GM23248 (cell line): Measurements from ENCODE around the gene C6orf62. TPM values are rescaled to one million over a fixed set of nuclear protein-coding genes. Genes with fewer than 3 reads are reported as not detected.
"Not testable (repeated sequence)": the region's sequence is repeated elsewhere in the genome, so short reads cannot be mapped to it uniquely, and the experiment has no call there.

ENCODE experiments used
- DNase-seq: peaks from one replicate; pipeline ENCODE4 v3.0.0-alpha.2; 2015
- H2AFZ ChIP-seq: fragments of 200-600 bp; sonication (generic); 2 replicates; pipeline ENCODE4 v1.6.1; 2016; ENCODE audit warnings: antibody characterized with exemption
- H3F3A ChIP-seq: fragments of 200-600 bp; sonication (generic); 2 replicates; pipeline ENCODE4 v1.6.1; 2016; ENCODE audit warnings: mild to moderate bottlenecking, antibody characterized with exemption, mixed run types; ENCODE audit not compliant: insufficient read depth
- H3K27ac ChIP-seq: fragments of 200-600 bp; sonication (generic); 2 replicates; pipeline ENCODE4 v1.5.1; 2016; ENCODE audit warnings: mild to moderate bottlenecking
- H3K27me3 ChIP-seq: fragments of 200-600 bp; sonication (generic); replicated peaks from 2 replicates; pipeline ENCODE4 v1.6.1; 2016; ENCODE audit warnings: mild to moderate bottlenecking; ENCODE audit not compliant: insufficient read depth
- H3K36me3 ChIP-seq: fragments of 200-600 bp; sonication (generic); 2 replicates; pipeline ENCODE4 v1.6.1; 2016; ENCODE audit warnings: low read depth, mild to moderate bottlenecking
- H3K4me1 ChIP-seq: fragments of 200-600 bp; sonication (generic); 2 replicates; pipeline ENCODE4 v1.6.1; 2016; ENCODE audit warnings: mild to moderate bottlenecking; ENCODE audit not compliant: insufficient read depth
- H3K4me2 ChIP-seq: fragments of 200-600 bp; sonication (generic); one replicate; pipeline ENCODE4 v1.6.1; 2016; ENCODE audit warnings: mild to moderate bottlenecking; ENCODE audit not compliant: unreplicated experiment
- H3K4me3 ChIP-seq: fragments of 200-600 bp; sonication (generic); 2 replicates; pipeline ENCODE4 v1.5.1; 2016; ENCODE audit warnings: mild to moderate bottlenecking
- H3K79me2 ChIP-seq: fragments of 200-600 bp; sonication (generic); 2 replicates; pipeline ENCODE4 v1.6.1; 2016; ENCODE audit warnings: mild to moderate bottlenecking; ENCODE audit not compliant: insufficient read depth
- H3K9ac ChIP-seq: fragments of 200-600 bp; sonication (generic); 2 replicates; pipeline ENCODE4 v1.6.1; 2016; ENCODE audit warnings: mild to moderate bottlenecking
- H3K9me2 ChIP-seq: fragments of 200-600 bp; sonication (generic); 2 replicates; pipeline ENCODE4 v1.6.1; 2016; ENCODE audit warnings: mixed run types, mild to moderate bottlenecking, moderate library complexity; ENCODE audit not compliant: insufficient read depth
- H3K9me3 ChIP-seq: fragments of 200-600 bp; sonication (generic); one replicate; pipeline ENCODE4 v1.6.1; 2017; ENCODE audit warnings: low read depth
- H4K20me1 ChIP-seq: fragments of 200-600 bp; sonication (generic); 2 replicates; pipeline ENCODE4 v1.6.0; 2016; ENCODE audit not compliant: insufficient read depth
- EZH2 ChIP-seq: fragments of 200-600 bp; sonication (generic); IDR thresholded peaks from 2 replicates; pipeline ENCODE4 v1.6.1; 2018; ENCODE audit warnings: antibody characterized with exemption, mild to moderate bottlenecking; ENCODE audit not compliant: insufficient read depth, poor library complexity, severe bottlenecking
- EZH2phosphoT487 ChIP-seq: fragments of 200-600 bp; sonication (generic); IDR thresholded peaks from 2 replicates; pipeline ENCODE4 v1.6.1; 2018; ENCODE audit warnings: antibody characterized with exemption, moderate library complexity, mild to moderate bottlenecking, low read depth; ENCODE audit not compliant: insufficient read depth
- WGBS, 2 experiments: methylation state at CpG; one replicate each; pipeline ENCODE4 v1.1.6; 2015 to 2017; ENCODE audit warnings: low lambda C conversion rate in 2 of 2, low coverage in 1 of 2; ENCODE audit errors: missing lambda C conversion rate in 2 of 2; 5-methylcytosine and 5-hydroxymethylcytosine counted together
- in situ Hi-C: fragments of 300-500 bp; cut with MboI; formaldehyde crosslinking; loops from 2 replicates; pipeline ENCODE4 v1.15.0; 2020
- polyA plus RNA-seq: library from polyadenylated mRNA; unstranded; fragments of >200 nt; fragmentation: Nextera tagmentation; extraction: Ambion mirVana; gene quantifications from 2 replicates; pipeline ENCODE4 v1.2.1, GENCODE V29; 2016
- total RNA-seq: library from RNA; depleted of rRNA; stranded (reverse); fragments of >200 nt; shearing (Covaris generic); gene quantifications from 2 replicates; pipeline ENCODE4 v1.2.3, GENCODE V29; 2014

C6orf62 gene
- total and polyA plus RNA-seq, 2 experiments from 2014 or later = 107 to 307 TPM

DNA sequence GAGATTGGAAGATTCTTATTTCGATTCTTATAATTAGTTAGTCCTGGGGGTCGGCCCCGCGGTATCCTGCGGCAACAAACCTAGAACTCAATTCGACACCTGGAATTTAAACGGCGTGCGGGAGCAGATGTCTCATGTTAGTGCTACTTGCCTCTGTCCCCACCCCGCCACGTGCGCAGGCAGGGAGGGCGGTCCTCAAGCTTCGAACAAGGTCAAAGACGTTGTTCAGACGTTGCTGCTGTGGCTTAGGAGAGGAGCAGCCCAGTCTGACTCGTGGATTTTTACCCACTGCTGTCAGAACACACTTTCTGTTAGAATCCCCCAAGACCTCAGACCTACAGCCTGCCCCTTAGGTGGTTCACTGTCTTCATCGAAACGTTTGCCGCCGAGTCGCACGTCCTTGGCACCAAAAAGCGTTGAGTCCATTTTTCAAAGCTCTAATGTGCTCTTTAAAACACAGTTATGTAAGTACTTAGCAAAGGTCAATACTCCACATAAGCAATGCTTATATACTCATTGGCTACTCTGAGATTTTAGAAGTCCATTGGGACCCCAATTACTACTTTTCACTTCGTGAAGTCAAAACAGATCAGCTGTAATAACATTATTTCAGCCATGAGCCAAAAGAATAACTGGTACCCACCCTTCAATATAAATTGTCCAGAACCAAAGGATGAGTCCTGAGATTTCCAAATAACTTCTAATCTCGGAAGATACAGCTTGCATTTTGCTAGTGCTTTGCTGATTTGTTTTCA lies 2.7 kb upstream of the C6orf62 start:
- peak; percentile 92 for DNase-seq

GRCh38 chr6:24720604-24721460 lies 1.9 kb upstream of the C6orf62 start:
- Histone ChIP-seq H3K4me2 (peak overlapping the region; percentile 99), H3K4me3 (peak overlapping the region; percentile 97), H3K9ac (peak overlapping the region; percentile 100), H3K9me2 (no peaks in the 10 kb centered on the region), H3F3A (peaks cover 28% of the 10 kb centered on the region), H3K27me3 (no peaks in the 10 kb centered on the region), H4K20me1 (peaks cover 31% of the 10 kb centered on the region), H3K36me3 (peaks cover 17% of the 10 kb centered on the region), H3K9me3 (no peaks in the 10 kb centered on the region), H2AFZ (peak overlapping the region; percentile 86), H3K4me1 (peaks cover 21% of the 10 kb centered on the region), H3K79me2 (peaks cover 48% of the 10 kb centered on the region), H3K27ac (peak overlapping the region; percentile 98)
- in situ Hi-C loops = no loop called here
- peak; percentile 100 for DNase-seq
- TF ChIP-seq EZH2phosphoT487 (no peak), EZH2 (no peak)
- 1% methylated on average over 58 to 60 of the region's 60 CpGs for WGBS, 2 experiments

More for the DNA sequence above, 2.7 kb upstream of the C6orf62 start:
- Histone ChIP-seq H3K27ac (peak overlapping the region; percentile 98), H3K27me3 (no peaks in the 10 kb centered on the region), H3K4me1 (peaks cover 14% of the 10 kb centered on the region), H3K9me3 (no peaks in the 10 kb centered on the region), H3K9ac (peak overlapping the region; percentile 100), H3K4me2 (peak overlapping the region; percentile 83), H3F3A (peaks cover 22% of the 10 kb centered on the region), H3K36me3 (peaks cover 10% of the 10 kb centered on the region; the same call in 1 of the 2 replicates), H3K4me3 (peak overlapping the region; percentile 97), H3K79me2 (peaks cover 40% of the 10 kb centered on the region), H3K9me2 (no peaks in the 10 kb centered on the region), H4K20me1 (peaks cover 23% of the 10 kb centered on the region; the same call in 1 of the 2 replicates), H2AFZ (peak overlapping the region; percentile 83)
- TF ChIP-seq EZH2 (no peak), EZH2phosphoT487 (no peak)
- in situ Hi-C loops = no loop called here
- WGBS, 2 experiments = 14 to 16% methylated on average over 26 of the region's 26 CpGs

DNA sequence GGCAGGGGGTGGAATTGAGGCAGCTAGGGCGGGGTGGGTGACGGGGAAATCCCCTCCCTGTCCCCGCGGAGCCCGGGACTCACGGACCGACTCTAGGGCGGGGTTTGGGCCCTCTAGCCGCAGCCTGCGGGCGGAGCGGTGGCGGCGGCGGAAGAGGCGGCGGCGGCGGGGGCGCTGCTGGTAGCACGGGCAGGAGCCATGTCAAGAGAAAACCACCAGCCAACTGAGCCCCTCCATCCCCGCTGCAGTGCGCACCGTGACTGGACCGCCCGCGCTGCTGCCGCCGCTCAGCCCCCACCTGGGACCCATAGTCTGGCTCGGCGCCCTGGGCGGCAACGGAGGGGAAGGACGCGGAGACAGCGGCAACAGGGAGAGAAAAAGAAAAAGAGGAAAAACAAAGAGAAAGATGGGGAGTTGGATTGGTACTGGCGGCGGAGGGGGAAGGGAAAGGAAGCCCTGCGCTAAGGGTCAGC lies 1.2 kb upstream of the C6orf62 start:
- Histone ChIP-seq H3K9me3 (no peaks in the 10 kb centered on the region), H3K9me2 (no peaks in the 10 kb centered on the region), H3K4me2 (peak overlapping the region; percentile 99), H2AFZ (no peak overlapping the region), H3F3A (peaks cover 33% of the 10 kb centered on the region), H3K27ac (peak overlapping the region; percentile 98), H3K27me3 (no peaks in the 10 kb centered on the region), H3K4me1 (peaks cover 27% of the 10 kb centered on the region), H3K36me3 (peaks cover 23% of the 10 kb centered on the region), H3K79me2 (peaks cover 55% of the 10 kb centered on the region), H4K20me1 (peaks cover 35% of the 10 kb centered on the region), H3K4me3 (peak overlapping the region; percentile 97), H3K9ac (peak overlapping the region; percentile 100)
- DNase-seq = peak; percentile 81
- TF ChIP-seq EZH2 (no peak), EZH2phosphoT487 (no peak)
- in situ Hi-C loops = no loop called here
- WGBS, 2 experiments = 1% methylated on average over 35 to 39 of the region's 39 CpGs

GRCh38 chr6:24718449-24719124 lies 367 bp downstream of the C6orf62 start:
- no peak overlapping the region for H2AFZ ChIP-seq
- peak overlapping the region; percentile 97 for H3K4me3 ChIP-seq
- WGBS, 2 experiments = 8 to 9% methylated on average over 8 of the region's 8 CpGs
- H3K9me3 ChIP-seq = no peaks in the 10 kb centered on the region
- H3K36me3 ChIP-seq = peaks cover 39% of the 10 kb centered on the region
- peaks cover 71% of the 10 kb centered on the region for H3K79me2 ChIP-seq
- peak overlapping the region; percentile 100 for H3K9ac ChIP-seq
- in situ Hi-C loops = no loop called here
- peak overlapping the region; percentile 98 for H3K27ac ChIP-seq
- no peak for TF ChIP-seq EZH2
- no peak for TF ChIP-seq EZH2phosphoT487
- peaks cover 47% of the 10 kb centered on the region for H3F3A ChIP-seq
- H3K27me3 ChIP-seq = no peaks in the 10 kb centered on the region
- peaks cover 42% of the 10 kb centered on the region for H3K4me1 ChIP-seq
- peaks cover 46% of the 10 kb centered on the region for H4K20me1 ChIP-seq
- peak overlapping the region; percentile 99 for H3K4me2 ChIP-seq
- DNase-seq = no peak
- H3K9me2 ChIP-seq = no peaks in the 10 kb centered on the region

DNA sequence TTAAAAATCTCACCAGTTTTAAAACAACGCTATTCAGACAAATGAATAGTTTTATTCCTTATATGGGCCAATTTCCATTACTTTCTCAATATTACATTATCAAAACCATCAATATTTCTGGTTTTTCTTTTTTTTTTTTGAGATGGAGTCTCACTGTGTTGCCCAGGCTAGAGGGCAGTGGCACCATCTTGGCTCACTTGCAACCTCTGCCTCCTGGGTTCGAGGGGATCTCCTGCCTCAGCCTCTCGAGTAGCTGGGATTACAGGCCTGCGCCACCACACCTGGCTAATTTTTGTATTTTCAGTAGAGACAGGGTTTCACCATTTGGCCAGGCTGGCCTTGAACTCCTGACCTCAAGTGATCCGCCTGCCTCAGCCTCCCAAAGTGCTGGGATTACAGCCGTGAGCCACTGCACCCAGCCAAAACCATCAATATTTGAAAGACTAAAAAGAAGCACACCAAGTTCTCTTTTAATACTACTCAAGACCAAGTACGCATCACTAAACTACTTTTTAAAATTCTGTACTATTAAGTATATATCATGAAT lies 2.3 kb downstream of the C6orf62 start:
- Histone ChIP-seq H3K36me3 (peaks cover 55% of the 10 kb centered on the region), H3K79me2 (peaks cover 90% of the 10 kb centered on the region), H3K4me2 (peak overlapping the region; percentile 99), H3K9ac (peak overlapping the region; percentile 100), H3K4me1 (peaks cover 45% of the 10 kb centered on the region), H3K4me3 (peak overlapping the region; percentile 97), H4K20me1 (peaks cover 46% of the 10 kb centered on the region), H3F3A (peaks cover 52% of the 10 kb centered on the region)
- H3K9me3 ChIP-seq, H3K27ac ChIP-seq, DNase-seq, H2AFZ ChIP-seq, in situ Hi-C loops, H3K9me2 ChIP-seq, H3K27me3 ChIP-seq: not testable (repeated sequence)
- WGBS, 2 experiments = 71 to 75% methylated on average over 7 of the region's 7 CpGs
